HepG2 (cell line): ENCODE results near the gene RNASE8. TPM values are rescaled to one million over a fixed set of nuclear protein-coding genes. Genes with fewer than 3 reads are reported as not detected.

ENCODE experiments used
- AGO1 ChIP-seq: fragments of 200-400 bp; formaldehyde crosslinking; IDR thresholded peaks from 2 replicates; pipeline ENCODE4 v1.6.1; 2017; ENCODE audit warnings: mild to moderate bottlenecking, low read depth, low read length, moderate library complexity; ENCODE audit not compliant: poor library complexity, severe bottlenecking
- HNF1A ChIP-seq, 2 experiments: sonication (generic) in 1 of 2; formaldehyde crosslinking in 1 of 2; IDR thresholded peaks; 2 replicates each; pipeline versions ENCODE4 v1.4.0 to v1.6.1; 2016 to 2020; ENCODE audit warnings: borderline replicate concordance in 1 of 2, low read depth in 1 of 2, mild to moderate bottlenecking in 1 of 2, missing genetic modification reagents in 1 of 2
- NCOA2 ChIP-seq: sonication (generic); formaldehyde crosslinking; IDR thresholded peaks from 2 replicates; pipeline ENCODE4 v1.8.0; 2022; ENCODE audit warnings: inconsistent platforms
- NFYC ChIP-seq: IDR thresholded peaks from 2 replicates; pipeline ENCODE4 v1.6.1; 2016; ENCODE audit warnings: missing genetic modification reagents, missing compliant biosample characterization
- NKX3-1 ChIP-seq: sonication (generic); formaldehyde crosslinking; IDR thresholded peaks from 2 replicates; pipeline ENCODE4 v1.5.0; 2020; ENCODE audit warnings: missing genetic modification reagents
- TEAD3 ChIP-seq: optimal IDR thresholded peaks from 2 replicates; pipeline ENCODE3; 2016; ENCODE audit warnings: borderline replicate concordance
- ZBTB14 ChIP-seq: sonication (generic); formaldehyde crosslinking; IDR thresholded peaks from 2 replicates; pipeline ENCODE4 v1.4.0; 2020; ENCODE audit warnings: missing genetic modification reagents
- ZNF3 ChIP-seq: IDR thresholded peaks from 2 replicates; pipeline ENCODE4 v1.7.0; 2017; ENCODE audit warnings: inconsistent platforms
- ZNF383 ChIP-seq: sonication (generic); formaldehyde crosslinking; IDR thresholded peaks from 2 replicates; pipeline ENCODE4 v1.4.0; 2020; ENCODE audit warnings: missing genetic modification reagents, mild to moderate bottlenecking, borderline replicate concordance
- ZNF891 ChIP-seq: sonication (generic); formaldehyde crosslinking; IDR thresholded peaks from 2 replicates; pipeline ENCODE4 v1.5.0; 2020; ENCODE audit warnings: mild to moderate bottlenecking, missing genetic modification reagents
- polyA plus RNA-seq, 8 experiments: library from polyadenylated mRNA; depleted of rRNA in 3 of 8; stranded (reverse) in 7 of 8; unstranded in 1 of 8; fragments of >200 nt; fragmentation: Illumina TruSeq in 4 of 8; extraction: Trizol in 4 of 8; gene quantifications; 2 replicates each; pipeline versions ENCODE4 v1.2.1 to v1.2.3, GENCODE V29; 2011 to 2016; ENCODE audit warnings: low read depth in 4 of 8, missing spikeins in 1 of 8, mixed read lengths in 1 of 8; ENCODE audit not compliant: insufficient read depth in 1 of 8
- total RNA-seq, 5 experiments: library from RNA; depleted of rRNA; stranded (reverse); fragments of >200 nt; fragmentation: Illumina TruSeq; extraction: Trizol; gene quantifications; 2 replicates each; pipeline ENCODE4 v1.2.3, GENCODE V29; 2016; ENCODE audit warnings: low read depth in 1 of 5
- TF ChIP-seq, protein P1 (sequence below): sonication (generic); formaldehyde crosslinking; IDR thresholded peaks from 2 replicates; pipeline ENCODE4 v1.4.0; 2020; ENCODE audit warnings: missing genetic modification reagents
- TF ChIP-seq, protein P2 (sequence below): sonication (generic); formaldehyde crosslinking; IDR thresholded peaks from 2 replicates; pipeline ENCODE4 v1.4.0; 2020; ENCODE audit warnings: missing genetic modification reagents, borderline replicate concordance
- TF ChIP-seq, protein P3 (sequence below): sonication (generic); formaldehyde crosslinking; IDR thresholded peaks from 2 replicates; pipeline ENCODE4 v1.4.0; 2020; ENCODE audit warnings: mild to moderate bottlenecking, missing genetic modification reagents

RNASE8 gene
- total and polyA plus RNA-seq, 2 of the 13 experiments (the other 11 are each of a cell fraction or from before 2014, with no cell fraction given): not detected

DNA sequence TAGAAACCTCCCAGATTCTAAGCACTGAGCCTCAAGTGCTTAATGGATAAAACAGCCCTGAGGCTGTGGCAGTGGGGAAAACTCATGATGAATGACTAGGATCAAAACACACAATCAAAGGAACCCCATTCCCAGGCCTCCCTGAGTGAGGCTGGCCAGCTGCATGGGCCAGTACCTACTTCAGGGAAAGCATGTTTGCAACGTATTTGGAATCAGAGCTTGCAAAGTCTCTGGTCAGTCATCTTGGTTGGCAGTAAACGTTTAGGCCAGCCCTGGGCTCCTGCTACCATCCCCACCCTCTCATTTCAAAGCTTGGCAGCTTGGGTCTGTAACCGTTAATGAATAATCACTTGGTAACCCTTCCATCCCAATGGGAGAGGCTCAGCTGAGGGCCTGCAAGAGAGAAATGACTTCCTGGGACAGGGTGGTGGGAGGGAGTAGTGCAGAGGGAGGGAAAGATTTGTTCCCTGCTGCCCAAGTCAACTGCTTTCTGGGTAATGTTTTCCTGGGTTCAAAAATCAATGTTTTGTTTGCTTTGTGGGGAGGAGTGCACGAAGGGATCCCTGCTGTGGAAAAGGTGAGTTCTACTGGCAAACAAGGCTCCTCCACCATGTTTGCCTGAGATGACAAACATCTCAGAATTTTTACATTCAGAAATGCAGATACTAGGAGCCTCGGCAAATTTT, 2.0 kb upstream of the RNASE8 start (continued):
- TF ChIP-seq ZBTB14 (CRISPR knock-in tag) (peak; percentile 39; the same call in 1 of the 2 replicates), NCOA2 (peak; percentile 90), ZNF3 (CRISPR knock-in tag) (no peak), ZNF383 (CRISPR knock-in tag) (no peak), AGO1 (no peak), ZNF891 (CRISPR knock-in tag) (no peak), NKX3-1 (peak; percentile 85; the same call in 1 of the 2 replicates), TEAD3 (peak; percentile 75), HNF1A (IDR thresholded peaks at IDR 0.05; ENCODE audit: low read depth) (peak; percentile 91), HNF1A (CRISPR knock-in tag; IDR thresholded peaks at IDR 0.05; ENCODE audit: borderline replicate concordance) (peak; percentile 91), NFYC (CRISPR knock-in tag) (0 out of 2 replicates have a peak, but pooled peaks have one; percentile 28)
- TF ChIP-seq, protein P1, sequence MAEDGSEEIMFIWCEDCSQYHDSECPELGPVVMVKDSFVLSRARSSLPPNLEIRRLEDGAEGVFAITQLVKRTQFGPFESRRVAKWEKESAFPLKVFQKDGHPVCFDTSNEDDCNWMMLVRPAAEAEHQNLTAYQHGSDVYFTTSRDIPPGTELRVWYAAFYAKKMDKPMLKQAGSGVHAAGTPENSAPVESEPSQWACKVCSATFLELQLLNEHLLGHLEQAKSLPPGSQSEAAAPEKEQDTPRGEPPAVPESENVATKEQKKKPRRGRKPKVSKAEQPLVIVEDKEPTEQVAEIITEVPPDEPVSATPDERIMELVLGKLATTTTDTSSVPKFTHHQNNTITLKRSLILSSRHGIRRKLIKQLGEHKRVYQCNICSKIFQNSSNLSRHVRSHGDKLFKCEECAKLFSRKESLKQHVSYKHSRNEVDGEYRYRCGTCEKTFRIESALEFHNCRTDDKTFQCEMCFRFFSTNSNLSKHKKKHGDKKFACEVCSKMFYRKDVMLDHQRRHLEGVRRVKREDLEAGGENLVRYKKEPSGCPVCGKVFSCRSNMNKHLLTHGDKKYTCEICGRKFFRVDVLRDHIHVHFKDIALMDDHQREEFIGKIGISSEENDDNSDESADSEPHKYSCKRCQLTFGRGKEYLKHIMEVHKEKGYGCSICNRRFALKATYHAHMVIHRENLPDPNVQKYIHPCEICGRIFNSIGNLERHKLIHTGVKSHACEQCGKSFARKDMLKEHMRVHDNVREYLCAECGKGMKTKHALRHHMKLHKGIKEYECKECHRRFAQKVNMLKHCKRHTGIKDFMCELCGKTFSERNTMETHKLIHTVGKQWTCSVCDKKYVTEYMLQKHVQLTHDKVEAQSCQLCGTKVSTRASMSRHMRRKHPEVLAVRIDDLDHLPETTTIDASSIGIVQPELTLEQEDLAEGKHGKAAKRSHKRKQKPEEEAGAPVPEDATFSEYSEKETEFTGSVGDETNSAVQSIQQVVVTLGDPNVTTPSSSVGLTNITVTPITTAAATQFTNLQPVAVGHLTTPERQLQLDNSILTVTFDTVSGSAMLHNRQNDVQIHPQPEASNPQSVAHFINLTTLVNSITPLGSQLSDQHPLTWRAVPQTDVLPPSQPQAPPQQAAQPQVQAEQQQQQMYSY (CRISPR knock-in tag): 0 out of 2 replicates have a peak, but pooled peaks have one; percentile 58
- TF ChIP-seq, protein P2, sequence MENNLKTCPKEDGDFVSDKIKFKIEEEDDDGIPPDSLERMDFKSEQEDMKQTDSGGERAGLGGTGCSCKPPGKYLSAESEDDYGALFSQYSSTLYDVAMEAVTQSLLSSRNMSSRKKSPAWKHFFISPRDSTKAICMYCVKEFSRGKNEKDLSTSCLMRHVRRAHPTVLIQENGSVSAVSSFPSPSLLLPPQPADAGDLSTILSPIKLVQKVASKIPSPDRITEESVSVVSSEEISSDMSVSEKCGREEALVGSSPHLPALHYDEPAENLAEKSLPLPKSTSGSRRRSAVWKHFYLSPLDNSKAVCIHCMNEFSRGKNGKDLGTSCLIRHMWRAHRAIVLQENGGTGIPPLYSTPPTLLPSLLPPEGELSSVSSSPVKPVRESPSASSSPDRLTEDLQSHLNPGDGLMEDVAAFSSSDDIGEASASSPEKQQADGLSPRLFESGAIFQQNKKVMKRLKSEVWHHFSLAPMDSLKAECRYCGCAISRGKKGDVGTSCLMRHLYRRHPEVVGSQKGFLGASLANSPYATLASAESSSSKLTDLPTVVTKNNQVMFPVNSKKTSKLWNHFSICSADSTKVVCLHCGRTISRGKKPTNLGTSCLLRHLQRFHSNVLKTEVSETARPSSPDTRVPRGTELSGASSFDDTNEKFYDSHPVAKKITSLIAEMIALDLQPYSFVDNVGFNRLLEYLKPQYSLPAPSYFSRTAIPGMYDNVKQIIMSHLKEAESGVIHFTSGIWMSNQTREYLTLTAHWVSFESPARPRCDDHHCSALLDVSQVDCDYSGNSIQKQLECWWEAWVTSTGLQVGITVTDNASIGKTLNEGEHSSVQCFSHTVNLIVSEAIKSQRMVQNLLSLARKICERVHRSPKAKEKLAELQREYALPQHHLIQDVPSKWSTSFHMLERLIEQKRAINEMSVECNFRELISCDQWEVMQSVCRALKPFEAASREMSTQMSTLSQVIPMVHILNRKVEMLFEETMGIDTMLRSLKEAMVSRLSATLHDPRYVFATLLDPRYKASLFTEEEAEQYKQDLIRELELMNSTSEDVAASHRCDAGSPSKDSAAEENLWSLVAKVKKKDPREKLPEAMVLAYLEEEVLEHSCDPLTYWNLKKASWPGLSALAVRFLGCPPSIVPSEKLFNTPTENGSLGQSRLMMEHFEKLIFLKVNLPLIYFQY: peak; percentile 65; the same call in 1 of the 2 replicates
- TF ChIP-seq, protein P3, sequence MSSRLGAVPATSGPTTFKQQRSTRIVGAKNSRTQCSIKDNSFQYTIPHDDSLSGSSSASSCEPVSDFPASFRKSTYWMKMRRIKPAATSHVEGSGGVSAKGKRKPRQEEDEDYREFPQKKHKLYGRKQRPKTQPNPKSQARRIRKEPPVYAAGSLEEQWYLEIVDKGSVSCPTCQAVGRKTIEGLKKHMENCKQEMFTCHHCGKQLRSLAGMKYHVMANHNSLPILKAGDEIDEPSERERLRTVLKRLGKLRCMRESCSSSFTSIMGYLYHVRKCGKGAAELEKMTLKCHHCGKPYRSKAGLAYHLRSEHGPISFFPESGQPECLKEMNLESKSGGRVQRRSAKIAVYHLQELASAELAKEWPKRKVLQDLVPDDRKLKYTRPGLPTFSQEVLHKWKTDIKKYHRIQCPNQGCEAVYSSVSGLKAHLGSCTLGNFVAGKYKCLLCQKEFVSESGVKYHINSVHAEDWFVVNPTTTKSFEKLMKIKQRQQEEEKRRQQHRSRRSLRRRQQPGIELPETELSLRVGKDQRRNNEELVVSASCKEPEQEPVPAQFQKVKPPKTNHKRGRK (CRISPR knock-in tag): no peak
